Neuronal stem cell (in vitro differentiated cells): ENCODE data around the gene PXK.
A peak's percentile ranks its signal among the peaks of the same experiment; 100 is the strongest.
"Not testable (repeated sequence)": the region's sequence is repeated elsewhere in the genome, so short reads cannot be mapped to it uniquely, and the experiment has no call there.

ENCODE experiments used
- DNase-seq: peaks from one replicate; pipeline ENCODE4 v3.0.0-alpha.2; 2013; ENCODE audit warnings: low spot score
- H2AFZ ChIP-seq: one replicate; pipeline ENCODE4 v1.6.1; 2013; ENCODE audit warnings: mild to moderate bottlenecking, low read length, inconsistent platforms
- H2AK5ac ChIP-seq: 2 replicates; pipeline ENCODE4 v1.6.1; 2013; ENCODE audit warnings: low read depth, mild to moderate bottlenecking, inconsistent platforms, low read length, moderate library complexity, mixed read lengths
- H2BK120ac ChIP-seq: 2 replicates; pipeline ENCODE4 v1.6.1; 2013; ENCODE audit warnings: low read depth, mild to moderate bottlenecking, inconsistent platforms, low read length, moderate library complexity, mixed read lengths
- H2BK12ac ChIP-seq: one replicate; pipeline ENCODE4 v1.6.1; 2013; ENCODE audit warnings: low read length, inconsistent platforms
- H2BK15ac ChIP-seq: 2 replicates; pipeline ENCODE4 v1.6.1; 2013; ENCODE audit warnings: mild to moderate bottlenecking, low read length, inconsistent platforms, mixed read lengths
- H2BK5ac ChIP-seq: one replicate; pipeline ENCODE4 v1.6.1; 2013; ENCODE audit warnings: inconsistent platforms, mild to moderate bottlenecking, low read length, moderate library complexity
- H3K14ac ChIP-seq: one replicate; pipeline ENCODE4 v1.6.1; 2013; ENCODE audit warnings: low read length, inconsistent platforms
- H3K18ac ChIP-seq: 2 replicates; pipeline ENCODE4 v1.6.1; 2013; ENCODE audit warnings: low read length, inconsistent platforms
- H3K23ac ChIP-seq: 2 replicates; pipeline ENCODE4 v1.6.1; 2013; ENCODE audit warnings: low read depth, mild to moderate bottlenecking, mixed read lengths, low read length, inconsistent platforms; ENCODE audit not compliant: poor library complexity
- H3K27ac ChIP-seq: replicated peaks from 3 replicates; pipeline ENCODE4 v1.5.1; 2013; ENCODE audit warnings: low read length, inconsistent platforms
- H3K27me3 ChIP-seq, 3 experiments: 2 replicates each; pipeline ENCODE4 v1.6.1; 2013; ENCODE audit warnings: low read length in 3 of 3, mild to moderate bottlenecking in 2 of 3, inconsistent platforms in 1 of 3, low read depth in 1 of 3, mixed read lengths in 1 of 3, moderate library complexity in 1 of 3; ENCODE audit not compliant: control insufficient read depth in 3 of 3, insufficient read depth in 3 of 3
- H3K36me3 ChIP-seq, 2 donors: replicated peaks in 1 of 2; 2 replicates each; pipeline ENCODE4 v1.6.1; 2013; ENCODE audit warnings: low read length in 2 of 2; ENCODE audit not compliant: control insufficient read depth in 2 of 2, insufficient read depth in 2 of 2
- H3K4ac ChIP-seq: 2 replicates; pipeline ENCODE4 v1.6.1; 2013; ENCODE audit warnings: inconsistent platforms, mild to moderate bottlenecking, low read length, moderate library complexity
- H3K4me1 ChIP-seq, 2 donors: 1 replicate in 1 of 2; 2 replicates in 1 of 2; pipeline ENCODE4 v1.6.1; 2013; ENCODE audit warnings: low read length in 2 of 2, low read depth in 1 of 2; ENCODE audit not compliant: control insufficient read depth in 2 of 2, insufficient read depth in 1 of 2
- H3K4me2 ChIP-seq: one replicate; pipeline ENCODE4 v1.6.1; 2013; ENCODE audit warnings: mild to moderate bottlenecking, low read length, inconsistent platforms; ENCODE audit not compliant: insufficient read depth, poor library complexity, severe bottlenecking
- H3K4me3 ChIP-seq, 2 donors: 2 replicates each; pipeline ENCODE4 v1.5.1; 2013; ENCODE audit warnings: low read length in 2 of 2, mild to moderate bottlenecking in 2 of 2, inconsistent platforms in 1 of 2, moderate library complexity in 1 of 2
- H3K79me1 ChIP-seq: one replicate; pipeline ENCODE4 v1.6.1; 2013; ENCODE audit warnings: low read depth, mild to moderate bottlenecking, inconsistent platforms, low read length, moderate library complexity
- H3K9ac ChIP-seq: one replicate; pipeline ENCODE4 v1.6.1; 2013; ENCODE audit warnings: mild to moderate bottlenecking, low read depth, low read length, inconsistent platforms; ENCODE audit not compliant: poor library complexity
- H3K9me3 ChIP-seq, 2 donors: replicated peaks in 1 of 2; 2 replicates each; pipeline versions ENCODE3 to v1.6.1; 2013; ENCODE audit warnings: low read length in 2 of 2, mild to moderate bottlenecking in 2 of 2, inconsistent platforms in 1 of 2, low read depth in 1 of 2, mixed read lengths in 1 of 2, moderate library complexity in 1 of 2; ENCODE audit not compliant: control insufficient read depth in 2 of 2, insufficient read depth in 1 of 2
- H4K8ac ChIP-seq: one replicate; pipeline ENCODE4 v1.6.1; 2013; ENCODE audit warnings: low read depth, mild to moderate bottlenecking, inconsistent platforms, low read length, moderate library complexity
- H4K91ac ChIP-seq: one replicate; pipeline ENCODE4 v1.6.1; 2013; ENCODE audit warnings: low read length, low read depth, mild to moderate bottlenecking, inconsistent platforms; ENCODE audit not compliant: poor library complexity
- WGBS, 2 donors: extraction: QIAGEN DNeasy Blood & Tissue Kit; methylation state at CpG; one replicate each; pipeline ENCODE4 v1.1.7; 2013; ENCODE audit warnings: missing lambda C conversion rate in 2 of 2, mixed read lengths in 1 of 2; ENCODE audit not compliant: insufficient read length in 2 of 2, insufficient replicate concordance in 1 of 2; ENCODE audit errors: extremely low coverage in 2 of 2; 5-methylcytosine and 5-hydroxymethylcytosine counted together

Gene PXK

DNA sequence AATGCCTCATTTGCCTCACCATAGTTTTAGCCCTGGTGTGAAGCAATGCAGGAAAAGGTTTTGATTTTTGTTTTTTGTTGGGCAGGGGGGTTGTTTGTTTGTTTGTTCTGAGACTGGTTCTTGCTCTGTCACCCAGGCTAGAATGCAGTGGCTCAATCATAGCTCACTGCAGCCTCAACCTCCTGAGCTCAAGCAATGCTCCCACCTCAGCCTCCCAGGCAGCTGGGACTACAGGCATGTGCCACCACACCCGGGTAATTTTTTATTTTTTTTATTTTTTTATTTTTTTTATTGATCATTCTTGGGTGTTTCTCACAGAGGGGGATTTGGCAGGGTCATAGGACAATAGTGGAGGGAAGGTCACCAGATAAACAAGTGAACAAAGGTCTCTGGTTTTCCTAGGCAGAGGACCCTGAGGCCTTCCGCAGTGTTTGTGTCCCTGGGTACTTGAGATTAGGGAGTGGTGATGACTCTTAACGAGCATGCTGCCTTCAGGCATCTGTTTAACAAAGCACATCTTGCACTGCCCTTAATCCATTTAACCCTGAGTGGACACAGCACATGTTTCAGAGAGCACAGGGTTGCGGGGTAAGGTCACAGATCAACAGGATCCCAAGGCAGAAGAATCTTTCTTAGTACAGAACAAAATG is 43.6 kb upstream of the PXK start:
- no CpG with 5 or more reads among the region's 4 CpGs for WGBS, 2 donors

DNA sequence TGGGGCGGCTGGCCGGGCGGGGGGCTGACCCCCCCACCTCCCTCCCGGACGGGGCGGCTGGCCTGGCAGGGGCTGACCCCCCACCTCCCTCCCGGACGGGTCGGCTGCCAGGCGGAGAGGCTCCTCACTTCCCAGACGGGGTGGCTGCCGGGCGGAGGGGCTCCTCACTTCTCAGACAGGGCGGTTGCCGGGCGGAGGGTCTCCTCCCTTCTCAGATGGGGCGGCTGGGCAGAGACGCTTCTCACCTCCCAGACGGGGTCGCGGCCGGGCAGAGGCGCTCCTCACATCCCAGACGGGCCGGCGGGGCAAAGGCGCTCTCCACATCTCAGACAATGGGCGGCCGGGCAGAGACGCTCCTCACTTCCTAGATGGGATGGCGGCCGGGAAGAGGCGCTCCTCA is 42.2 kb upstream of the PXK start:
- not testable (repeated sequence) for H4K8ac ChIP-seq, H3K4me1 ChIP-seq, H3K27me3 ChIP-seq, H3K4ac ChIP-seq, H3K23ac ChIP-seq, H2BK5ac ChIP-seq, H3K4me3 ChIP-seq, H2BK120ac ChIP-seq, H3K14ac ChIP-seq, H2AFZ ChIP-seq, H3K27ac ChIP-seq, H3K4me2 ChIP-seq, H4K91ac ChIP-seq, H3K9me3 ChIP-seq, DNase-seq, H2BK15ac ChIP-seq, H2AK5ac ChIP-seq, H3K9ac ChIP-seq, H3K79me1 ChIP-seq, H2BK12ac ChIP-seq, H3K18ac ChIP-seq
- H3K36me3 ChIP-seq: peaks cover 0 to 12% of the 10 kb centered on the region in 2 donors
- no CpG with 5 or more reads among the region's 33 CpGs for WGBS, 2 donors

More for the DNA sequence above, 43.6 kb upstream of the PXK start:
- H3K4me1 ChIP-seq, H2AK5ac ChIP-seq, H2BK120ac ChIP-seq, H4K8ac ChIP-seq, H2BK5ac ChIP-seq, H3K4me2 ChIP-seq, H3K79me1 ChIP-seq, DNase-seq, H3K23ac ChIP-seq, H3K9ac ChIP-seq, H4K91ac ChIP-seq, H2BK15ac ChIP-seq, H3K4me3 ChIP-seq, H3K18ac ChIP-seq, H3K14ac ChIP-seq, H3K9me3 ChIP-seq, H2BK12ac ChIP-seq, H3K27me3 ChIP-seq, H3K27ac ChIP-seq, H2AFZ ChIP-seq, H3K4ac ChIP-seq: not testable (repeated sequence)
- peaks cover 0 to 13% of the 10 kb centered on the region in 2 donors for H3K36me3 ChIP-seq

DNA sequence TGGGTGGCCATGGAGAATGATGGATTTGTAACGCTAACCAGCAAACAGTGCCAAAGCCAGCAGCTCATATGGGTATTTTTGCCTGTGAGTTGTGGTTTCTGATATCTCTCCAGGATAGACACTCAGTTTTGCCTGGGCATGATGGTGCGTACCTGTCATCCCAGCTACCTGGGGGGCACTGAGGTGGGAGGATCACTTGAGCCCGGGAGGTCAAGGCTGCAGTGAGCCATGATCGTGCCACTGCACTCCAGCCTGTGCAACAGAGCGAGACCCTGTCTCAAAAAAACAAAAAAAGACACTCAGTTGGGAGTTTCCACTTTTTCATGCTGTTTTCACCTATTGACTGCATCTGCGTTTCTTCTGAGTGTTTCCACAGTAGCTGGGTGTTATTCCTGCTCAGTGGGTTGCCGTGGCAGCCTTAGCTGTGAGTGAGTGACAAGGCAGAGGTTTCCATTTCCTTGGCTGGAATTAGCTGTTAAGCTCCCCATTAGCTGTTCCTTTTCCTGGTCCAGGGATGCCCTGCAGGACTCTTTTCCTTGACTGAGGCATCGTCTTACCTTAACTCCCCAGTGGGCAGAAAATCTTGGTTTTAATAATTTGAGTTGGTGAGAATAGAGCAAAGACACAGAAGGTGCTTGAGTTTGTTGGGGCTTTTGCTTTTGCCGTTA is 40.9 kb upstream of the PXK start:
- Histone ChIP-seq H3K4me2 (no peak overlapping the region), H3K27ac (no peak overlapping the region), H3K4me3 (no peak overlapping the region), H3K9me3 (peaks cover 5 to 6% of the 10 kb centered on the region in 2 donors), H2BK15ac (no peak overlapping the region), H3K4ac (no peak overlapping the region), H3K18ac (no peak overlapping the region), H2BK12ac (no peak overlapping the region), H4K8ac (no peak overlapping the region), H3K79me1 (no peaks in the 10 kb centered on the region), H3K9ac (no peak overlapping the region), H3K4me1 (peaks cover 0 to 6% of the 10 kb centered on the region in 2 donors), H2AFZ (no peak overlapping the region), H2BK5ac (no peak overlapping the region), H3K36me3 (peaks cover 0 to 10% of the 10 kb centered on the region in 2 donors), H3K27me3 (peaks cover 0 to 11% (median 0%) of the 10 kb centered on the region in 3 experiments), H3K14ac (no peak overlapping the region), H2AK5ac (no peak overlapping the region), H3K23ac (no peak overlapping the region), H2BK120ac (no peak overlapping the region), H4K91ac (no peak overlapping the region)
- DNase-seq: no peak
- no CpG with 5 or more reads among the region's 9 CpGs for WGBS, 2 donors

DNA sequence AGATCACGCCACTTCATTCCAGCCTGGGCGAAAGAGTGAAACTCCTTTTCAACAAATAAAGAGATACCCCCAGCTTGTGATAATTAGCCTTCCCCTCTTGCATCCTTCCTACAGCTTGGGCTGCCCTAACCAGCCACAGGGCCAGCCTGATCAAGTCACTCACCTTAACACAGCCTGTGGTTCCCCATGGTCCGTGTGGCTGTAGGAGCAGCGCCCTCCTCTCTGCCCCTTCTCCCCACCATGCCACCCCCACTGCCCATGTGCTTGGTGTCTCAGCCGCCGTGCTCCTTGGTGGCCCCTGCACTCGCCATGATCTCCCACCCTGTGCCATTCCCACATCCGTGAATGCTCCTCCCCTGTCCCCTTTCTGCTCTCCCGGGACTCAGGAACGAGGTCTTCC is 39.8 kb upstream of the PXK start:
- Histone ChIP-seq H3K4me3 (no peak overlapping the region), H3K18ac (peak overlapping the region; percentile 17), H3K9ac (no peak overlapping the region), H2AK5ac (no peak overlapping the region), H3K23ac (peak overlapping the region; percentile 43), H3K9me3 (peaks cover 5 to 6% of the 10 kb centered on the region in 2 donors), H2BK12ac (no peak overlapping the region), H3K27me3 (peaks cover 0 to 17% (median 0%) of the 10 kb centered on the region in 3 experiments), H3K4ac (no peak overlapping the region), H2BK5ac (no peak overlapping the region), H4K91ac (no peak overlapping the region), H3K4me2 (no peak overlapping the region), H3K27ac (no peak overlapping the region), H4K8ac (no peak overlapping the region), H2BK15ac (no peak overlapping the region), H2BK120ac (no peak overlapping the region), H2AFZ (no peak overlapping the region), H3K14ac (no peak overlapping the region), H3K4me1 (peaks cover 0 to 6% of the 10 kb centered on the region in 2 donors), H3K36me3 (peaks cover 0 to 8% of the 10 kb centered on the region in 2 donors), H3K79me1 (no peaks in the 10 kb centered on the region)
- WGBS, 2 donors: no CpG with 5 or more reads among the region's 10 CpGs
- no peak for DNase-seq
